NB4 (cell line): Measurements from ENCODE around the gene PIEZO2.

Experiments
- DNase-seq: peaks from one replicate; pipeline ENCODE4 v3.0.0; 2010; ENCODE audit warnings: low read depth
- H3K4me3 ChIP-seq: one replicate; pipeline ENCODE4 v1.5.1; 2011; ENCODE audit warnings: mild to moderate bottlenecking, low read depth, low read length, moderate library complexity
- MYC ChIP-seq: IDR thresholded peaks from 2 replicates; pipeline ENCODE4 v1.6.1; 2011; ENCODE audit warnings: low read depth, low read length
- POLR2A ChIP-seq: IDR thresholded peaks from 2 replicates; pipeline ENCODE4 v1.6.1; 2011; ENCODE audit warnings: mild to moderate bottlenecking; ENCODE audit not compliant: insufficient read length; ENCODE audit errors: extremely low read depth
- TF ChIP-seq, protein P1 (sequence below): IDR thresholded peaks from one replicate; pipeline ENCODE4 v1.5.1; 2012; ENCODE audit warnings: low read depth, low read length
- TF ChIP-seq, protein P2 (sequence below): IDR thresholded peaks from 2 replicates; pipeline ENCODE4 v1.6.1; 2011; ENCODE audit warnings: low read depth, low read length

The PIEZO2 gene

GRCh38 chr18:10979411-10979810, 170.0 kb downstream of the PIEZO2 start:
- no peak overlapping the region for H3K4me3 ChIP-seq
- DNase-seq: no peak
- TF ChIP-seq, protein P1, sequence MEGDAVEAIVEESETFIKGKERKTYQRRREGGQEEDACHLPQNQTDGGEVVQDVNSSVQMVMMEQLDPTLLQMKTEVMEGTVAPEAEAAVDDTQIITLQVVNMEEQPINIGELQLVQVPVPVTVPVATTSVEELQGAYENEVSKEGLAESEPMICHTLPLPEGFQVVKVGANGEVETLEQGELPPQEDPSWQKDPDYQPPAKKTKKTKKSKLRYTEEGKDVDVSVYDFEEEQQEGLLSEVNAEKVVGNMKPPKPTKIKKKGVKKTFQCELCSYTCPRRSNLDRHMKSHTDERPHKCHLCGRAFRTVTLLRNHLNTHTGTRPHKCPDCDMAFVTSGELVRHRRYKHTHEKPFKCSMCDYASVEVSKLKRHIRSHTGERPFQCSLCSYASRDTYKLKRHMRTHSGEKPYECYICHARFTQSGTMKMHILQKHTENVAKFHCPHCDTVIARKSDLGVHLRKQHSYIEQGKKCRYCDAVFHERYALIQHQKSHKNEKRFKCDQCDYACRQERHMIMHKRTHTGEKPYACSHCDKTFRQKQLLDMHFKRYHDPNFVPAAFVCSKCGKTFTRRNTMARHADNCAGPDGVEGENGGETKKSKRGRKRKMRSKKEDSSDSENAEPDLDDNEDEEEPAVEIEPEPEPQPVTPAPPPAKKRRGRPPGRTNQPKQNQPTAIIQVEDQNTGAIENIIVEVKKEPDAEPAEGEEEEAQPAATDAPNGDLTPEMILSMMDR: no peak
- TF ChIP-seq, protein P2, sequence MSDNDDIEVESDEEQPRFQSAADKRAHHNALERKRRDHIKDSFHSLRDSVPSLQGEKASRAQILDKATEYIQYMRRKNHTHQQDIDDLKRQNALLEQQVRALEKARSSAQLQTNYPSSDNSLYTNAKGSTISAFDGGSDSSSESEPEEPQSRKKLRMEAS: no peak
- TF ChIP-seq MYC (no peak), POLR2A (no peak)

DNA sequence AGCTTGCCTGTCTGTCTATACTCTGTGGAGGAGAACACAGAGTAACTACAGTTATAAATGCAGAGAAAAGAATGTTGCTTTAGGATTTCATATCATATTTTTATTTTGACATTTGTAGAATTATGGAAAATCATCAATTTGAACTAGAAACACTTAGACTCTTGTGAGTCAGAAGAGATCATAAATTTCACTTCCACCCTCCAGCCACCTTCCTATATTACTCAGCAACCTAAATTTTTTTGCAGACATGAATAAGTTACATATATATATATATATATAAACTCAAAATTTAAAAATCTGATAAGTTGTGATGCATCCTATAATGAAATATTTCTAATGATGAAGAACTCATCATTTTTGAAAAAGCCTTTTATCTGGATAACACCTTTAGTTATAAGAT, 172.3 kb downstream of the PIEZO2 start:
- TF ChIP-seq, protein P2: no peak
- no peak for TF ChIP-seq MYC
- TF ChIP-seq, protein P1: no peak
- no peak for TF ChIP-seq POLR2A
- no peak for DNase-seq
- H3K4me3 ChIP-seq: no peak overlapping the region

DNA sequence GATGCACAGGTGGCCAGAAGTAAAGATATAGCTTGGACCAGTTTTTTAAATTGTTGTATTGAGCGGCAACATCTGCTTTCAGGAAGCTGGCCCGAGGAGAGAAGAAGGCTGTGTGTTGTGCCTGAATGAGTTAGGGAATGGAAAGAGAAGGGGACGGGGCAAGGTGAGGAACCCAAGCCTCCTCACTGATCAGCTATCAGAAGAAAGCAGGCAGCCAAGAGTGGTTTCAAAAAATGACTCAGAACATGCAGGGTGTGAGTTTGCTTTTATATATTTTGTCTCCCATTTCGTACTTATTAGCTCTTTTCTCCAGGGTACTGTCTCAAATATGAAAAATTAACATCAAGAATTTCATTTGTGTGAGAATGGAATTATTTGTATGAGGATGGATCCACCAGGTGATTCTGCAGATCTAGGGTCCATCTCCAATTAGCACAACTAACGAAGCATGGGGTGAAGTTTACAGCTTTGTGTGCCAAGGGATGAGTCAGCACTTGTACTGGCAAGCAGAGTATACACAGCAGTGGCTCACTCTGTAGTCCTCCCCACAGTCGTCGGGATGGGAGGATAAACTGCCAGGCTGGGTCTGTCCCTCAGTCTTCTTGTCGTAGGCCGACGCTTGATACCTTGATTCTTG, 175.7 kb downstream of the PIEZO2 start:
- H3K4me3 ChIP-seq: no peak overlapping the region
- TF ChIP-seq MYC (no peak), POLR2A (no peak)
- TF ChIP-seq, protein P2: no peak
- TF ChIP-seq, protein P1: no peak
- DNase-seq: no peak

DNA sequence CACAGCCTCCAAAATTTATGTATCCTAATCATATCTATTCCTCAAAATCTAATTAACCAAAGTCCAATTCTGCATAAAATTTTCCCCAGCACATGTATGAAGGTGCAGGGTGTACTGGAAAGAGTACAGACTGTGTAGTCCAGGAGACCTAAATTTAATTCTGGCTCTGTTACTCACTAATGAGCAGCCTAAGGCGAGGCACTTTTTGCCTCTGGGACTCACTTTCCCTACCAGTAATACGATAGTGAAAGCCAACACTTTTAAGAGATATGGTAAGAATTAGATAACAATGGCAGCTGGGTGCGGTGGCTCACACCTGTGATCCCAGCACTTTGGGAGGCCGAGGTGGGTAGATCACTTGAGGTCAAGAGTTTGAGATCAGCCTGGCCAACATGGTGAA, 177.7 kb downstream of the PIEZO2 start:
- no peak overlapping the region for H3K4me3 ChIP-seq
- no peak for DNase-seq
- TF ChIP-seq MYC (no peak), POLR2A (no peak)
- TF ChIP-seq, protein P2: no peak
- TF ChIP-seq, protein P1: no peak

GRCh38 chr18:10965119-10965518, 184.2 kb downstream of the PIEZO2 start:
- H3K4me3 ChIP-seq: no peak overlapping the region
- DNase-seq: no peak
- no peak for TF ChIP-seq MYC
- TF ChIP-seq, protein P1: no peak
- TF ChIP-seq, protein P2: no peak
- no peak for TF ChIP-seq POLR2A

DNA sequence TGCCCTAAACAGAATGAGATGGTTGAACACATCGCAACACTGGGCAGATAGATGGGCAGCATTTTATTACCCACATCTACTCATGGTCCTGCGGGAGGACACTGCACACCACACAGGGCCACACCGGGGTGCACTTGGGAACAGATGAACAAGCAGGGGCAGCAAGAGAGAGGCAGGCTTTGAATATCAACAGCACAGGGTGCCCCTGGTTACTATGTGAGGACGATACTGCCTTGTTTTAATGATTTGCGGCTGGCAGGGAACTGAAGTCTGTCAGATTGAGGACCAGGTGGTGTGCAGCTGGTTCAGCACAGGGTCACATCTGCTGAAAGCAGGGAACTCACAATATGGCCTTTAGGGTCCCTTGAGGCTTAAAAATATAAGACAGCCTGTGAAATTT, 195.7 kb downstream of the PIEZO2 start:
- no peak overlapping the region for H3K4me3 ChIP-seq
- DNase-seq: no peak
- TF ChIP-seq MYC: no peak
- TF ChIP-seq, protein P2: no peak
- TF ChIP-seq POLR2A: no peak
